Osteocyte (in vitro differentiated cells): Measurements from ENCODE around the gene PITPNC1. TPM values are rescaled to one million over a fixed set of nuclear protein-coding genes. Genes with fewer than 3 reads are reported as not detected.
"Not testable (repeated sequence)": the region's sequence is repeated elsewhere in the genome, so short reads cannot be mapped to it uniquely, and the experiment has no call there.

Source experiments
- DNase-seq: peaks from one replicate; pipeline ENCODE4 v3.0.0; 2021; ENCODE audit warnings: mixed read lengths; ENCODE audit not compliant: unreplicated experiment; ENCODE audit errors: extremely low spot score
- H3K27ac Mint-ChIP-seq: one replicate; pipeline ENCODE4 v1.8.0; 2021; ENCODE audit warnings: mild to moderate bottlenecking, mixed read lengths; ENCODE audit not compliant: unreplicated experiment
- H3K27me3 Mint-ChIP-seq: one replicate; pipeline ENCODE4 v1.8.0; 2021; ENCODE audit warnings: mixed read lengths; ENCODE audit not compliant: unreplicated experiment
- H3K36me3 Mint-ChIP-seq: one replicate; pipeline ENCODE4 v1.8.0; 2021; ENCODE audit warnings: mixed read lengths; ENCODE audit not compliant: unreplicated experiment
- H3K4me1 Mint-ChIP-seq: one replicate; pipeline ENCODE4 v1.8.0; 2021; ENCODE audit warnings: mixed read lengths; ENCODE audit not compliant: unreplicated experiment
- H3K4me3 Mint-ChIP-seq: one replicate; pipeline ENCODE4 v1.8.0; 2021; ENCODE audit warnings: mild to moderate bottlenecking, moderate library complexity, mixed read lengths; ENCODE audit not compliant: unreplicated experiment
- H3K9me3 Mint-ChIP-seq: one replicate; pipeline ENCODE4 v1.8.0; 2021; ENCODE audit warnings: mixed read lengths; ENCODE audit not compliant: unreplicated experiment
- total RNA-seq: library from RNA; stranded (reverse); gene quantifications from 2 replicates; pipeline ENCODE4 v1.2.1, GENCODE V29; 2021
- TF ChIP-seq, protein P1 (sequence below): fragments of 200-600 bp; sonication (generic); IDR thresholded peaks from 2 replicates; pipeline ENCODE4 v1.5.0; 2021; ENCODE audit warnings: antibody characterized with exemption, mild to moderate bottlenecking, moderate library complexity

Gene PITPNC1
- total RNA-seq, 1 donor from 2014 or later, result 18.0 TPM

DNA sequence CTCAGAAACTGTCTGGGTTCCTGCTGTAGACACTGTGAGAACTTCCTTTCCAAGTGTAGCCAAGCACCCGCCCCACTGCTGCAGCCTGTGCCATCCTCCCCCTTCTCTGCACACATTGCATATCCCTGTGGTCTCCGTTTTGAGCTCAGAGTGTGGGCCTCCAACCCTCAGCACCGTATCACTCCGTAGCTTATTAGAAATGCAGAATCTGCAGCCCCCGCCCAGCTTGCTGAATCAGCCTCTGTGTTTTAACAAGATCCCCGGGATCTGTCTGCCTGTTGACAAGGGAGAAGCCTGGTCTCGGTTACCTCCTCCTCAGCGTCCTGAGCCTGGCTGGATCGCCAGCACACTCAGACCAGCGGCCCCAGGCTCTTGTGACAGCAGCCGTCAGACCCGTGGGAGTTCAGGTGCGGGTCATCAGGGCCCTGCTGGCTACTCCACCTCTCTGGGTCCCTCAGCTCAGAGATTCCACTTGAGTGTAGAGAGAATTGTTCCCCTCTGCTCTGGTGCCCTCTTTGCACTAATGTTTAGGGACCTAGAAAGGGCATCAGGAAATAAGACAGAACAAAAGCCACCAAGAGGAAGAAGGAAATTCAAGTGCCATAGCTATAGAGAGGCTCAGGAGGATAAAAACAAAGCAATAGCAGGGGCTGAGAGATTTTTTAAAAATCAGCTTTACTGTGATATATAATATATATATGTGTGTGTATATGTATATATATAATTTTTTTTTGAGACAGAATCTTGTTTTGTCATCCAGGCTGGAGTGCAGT lies 92.3 kb downstream of the PITPNC1 start:
- H3K9me3 Mint-ChIP-seq, result peaks cover 6% of the 10 kb centered on the region
- H3K4me3 Mint-ChIP-seq, result peak overlapping the region; percentile 42
- no peaks in the 10 kb centered on the region for H3K27me3 Mint-ChIP-seq
- no peak for DNase-seq
- TF ChIP-seq, protein P1, sequence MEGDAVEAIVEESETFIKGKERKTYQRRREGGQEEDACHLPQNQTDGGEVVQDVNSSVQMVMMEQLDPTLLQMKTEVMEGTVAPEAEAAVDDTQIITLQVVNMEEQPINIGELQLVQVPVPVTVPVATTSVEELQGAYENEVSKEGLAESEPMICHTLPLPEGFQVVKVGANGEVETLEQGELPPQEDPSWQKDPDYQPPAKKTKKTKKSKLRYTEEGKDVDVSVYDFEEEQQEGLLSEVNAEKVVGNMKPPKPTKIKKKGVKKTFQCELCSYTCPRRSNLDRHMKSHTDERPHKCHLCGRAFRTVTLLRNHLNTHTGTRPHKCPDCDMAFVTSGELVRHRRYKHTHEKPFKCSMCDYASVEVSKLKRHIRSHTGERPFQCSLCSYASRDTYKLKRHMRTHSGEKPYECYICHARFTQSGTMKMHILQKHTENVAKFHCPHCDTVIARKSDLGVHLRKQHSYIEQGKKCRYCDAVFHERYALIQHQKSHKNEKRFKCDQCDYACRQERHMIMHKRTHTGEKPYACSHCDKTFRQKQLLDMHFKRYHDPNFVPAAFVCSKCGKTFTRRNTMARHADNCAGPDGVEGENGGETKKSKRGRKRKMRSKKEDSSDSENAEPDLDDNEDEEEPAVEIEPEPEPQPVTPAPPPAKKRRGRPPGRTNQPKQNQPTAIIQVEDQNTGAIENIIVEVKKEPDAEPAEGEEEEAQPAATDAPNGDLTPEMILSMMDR, result no peak
- H3K27ac Mint-ChIP-seq, result peak overlapping the region; percentile 44
- H3K4me1 Mint-ChIP-seq, result peaks cover 20% of the 10 kb centered on the region
- no peaks in the 10 kb centered on the region for H3K36me3 Mint-ChIP-seq

DNA sequence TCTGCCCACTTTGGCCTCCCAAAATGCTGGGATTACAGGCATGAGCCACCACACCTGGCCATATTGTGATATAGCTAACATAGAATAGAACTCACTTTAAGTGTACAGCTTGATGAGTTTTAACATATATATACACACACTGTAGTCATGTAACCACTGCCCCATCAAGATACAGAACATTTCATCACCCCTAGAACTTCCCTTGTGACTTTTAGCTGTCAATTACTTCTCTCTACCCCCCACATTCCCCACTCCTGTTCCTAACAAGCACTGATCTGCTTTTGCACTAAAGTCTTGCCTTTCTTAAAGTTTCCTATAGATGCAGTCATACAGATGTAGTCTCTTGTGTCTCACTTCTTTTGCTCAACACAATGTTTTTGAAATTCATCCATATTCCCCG lies 93.1 kb downstream of the PITPNC1 start:
- no peak for DNase-seq
- H3K9me3 Mint-ChIP-seq, result peaks cover 6% of the 10 kb centered on the region
- peaks cover 23% of the 10 kb centered on the region for H3K4me1 Mint-ChIP-seq
- H3K27me3 Mint-ChIP-seq, result no peaks in the 10 kb centered on the region
- H3K4me3 Mint-ChIP-seq, result no peak overlapping the region
- no peak overlapping the region for H3K27ac Mint-ChIP-seq
- TF ChIP-seq, protein P1, result no peak
- no peaks in the 10 kb centered on the region for H3K36me3 Mint-ChIP-seq

DNA sequence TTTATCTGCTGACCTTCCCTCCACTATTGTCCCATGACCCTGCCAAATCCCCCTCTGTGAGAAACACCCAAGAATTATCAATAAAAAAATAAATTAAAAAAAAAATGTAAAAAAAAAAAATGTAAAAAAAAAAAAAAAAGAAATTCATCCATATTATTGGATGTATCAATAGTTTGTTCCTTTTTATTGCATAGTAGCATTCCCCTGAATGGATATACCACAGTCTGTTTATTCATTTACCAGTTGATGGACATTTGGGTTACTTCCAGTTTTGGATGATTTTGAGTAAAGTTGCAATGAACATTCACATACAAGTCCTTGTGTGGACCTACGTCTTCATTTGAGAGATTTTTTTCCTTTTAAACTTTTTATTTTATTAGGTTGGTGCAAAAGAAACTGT lies 94.0 kb downstream of the PITPNC1 start:
- peaks cover 6% of the 10 kb centered on the region for H3K9me3 Mint-ChIP-seq
- no peak overlapping the region for H3K27ac Mint-ChIP-seq
- H3K4me3 Mint-ChIP-seq, result no peak overlapping the region
- H3K4me1 Mint-ChIP-seq, result peaks cover 29% of the 10 kb centered on the region
- no peaks in the 10 kb centered on the region for H3K36me3 Mint-ChIP-seq
- TF ChIP-seq, protein P1, result no peak
- DNase-seq, result no peak
- no peaks in the 10 kb centered on the region for H3K27me3 Mint-ChIP-seq

DNA sequence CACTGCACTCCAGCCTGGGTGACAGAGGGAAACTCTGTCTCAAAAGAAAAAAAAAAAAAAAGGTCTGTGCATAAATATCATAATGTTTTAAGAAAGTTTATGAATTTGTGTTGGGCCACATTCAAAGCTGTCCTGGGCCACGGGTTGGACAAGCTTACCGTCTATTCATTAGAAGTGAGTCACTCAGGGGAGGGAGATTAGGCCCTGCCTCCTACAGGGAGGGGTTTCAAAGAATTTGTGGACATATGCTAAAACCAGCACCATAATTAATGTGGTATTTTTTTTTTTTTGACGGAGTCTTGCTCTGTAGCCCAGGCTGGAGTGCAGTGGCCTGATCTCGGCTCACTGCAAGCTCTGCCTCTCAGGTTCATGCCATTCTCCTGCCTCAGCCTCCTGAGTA lies 95.5 kb downstream of the PITPNC1 start:
- not testable (repeated sequence) for DNase-seq, H3K9me3 Mint-ChIP-seq, H3K27ac Mint-ChIP-seq, H3K27me3 Mint-ChIP-seq, H3K4me3 Mint-ChIP-seq, H3K36me3 Mint-ChIP-seq
- H3K4me1 Mint-ChIP-seq, result peaks cover 29% of the 10 kb centered on the region

DNA sequence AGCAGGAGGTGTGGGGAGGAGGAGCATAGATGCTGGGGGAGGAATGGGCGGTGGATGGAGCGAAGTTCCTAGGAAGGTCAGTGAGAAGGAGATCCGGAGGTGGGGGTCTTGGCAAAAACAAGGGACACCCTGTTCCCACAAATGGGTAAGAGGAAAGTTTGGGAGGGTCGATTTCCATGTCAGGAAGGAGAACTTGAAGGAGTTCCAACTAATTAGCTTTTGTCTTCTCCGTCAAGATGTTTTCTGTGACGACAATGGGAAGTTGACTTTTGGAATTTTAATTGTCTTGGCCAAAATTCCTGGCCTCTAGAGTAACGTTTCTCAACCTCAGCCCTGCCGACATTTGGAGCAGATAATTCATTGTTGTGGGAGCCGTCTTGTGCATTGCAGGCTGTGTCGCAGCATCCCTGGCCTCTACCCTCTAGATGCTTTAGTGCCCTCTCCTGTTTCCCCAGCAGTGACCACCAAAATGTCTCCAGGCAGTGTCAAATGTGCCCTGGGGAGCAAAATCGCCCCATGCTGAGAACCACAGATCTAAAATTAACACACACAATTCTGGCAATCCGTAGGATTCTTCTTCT lies 97.1 kb downstream of the PITPNC1 start:
- peaks cover 6% of the 10 kb centered on the region for H3K9me3 Mint-ChIP-seq
- no peak for DNase-seq
- H3K4me1 Mint-ChIP-seq, result peaks cover 30% of the 10 kb centered on the region
- no peaks in the 10 kb centered on the region for H3K27me3 Mint-ChIP-seq
- no peaks in the 10 kb centered on the region for H3K36me3 Mint-ChIP-seq
- no peak overlapping the region for H3K4me3 Mint-ChIP-seq
- no peak overlapping the region for H3K27ac Mint-ChIP-seq
- TF ChIP-seq, protein P1, result no peak
